ENCODE data around the gene PLEKHA7.

DNA sequence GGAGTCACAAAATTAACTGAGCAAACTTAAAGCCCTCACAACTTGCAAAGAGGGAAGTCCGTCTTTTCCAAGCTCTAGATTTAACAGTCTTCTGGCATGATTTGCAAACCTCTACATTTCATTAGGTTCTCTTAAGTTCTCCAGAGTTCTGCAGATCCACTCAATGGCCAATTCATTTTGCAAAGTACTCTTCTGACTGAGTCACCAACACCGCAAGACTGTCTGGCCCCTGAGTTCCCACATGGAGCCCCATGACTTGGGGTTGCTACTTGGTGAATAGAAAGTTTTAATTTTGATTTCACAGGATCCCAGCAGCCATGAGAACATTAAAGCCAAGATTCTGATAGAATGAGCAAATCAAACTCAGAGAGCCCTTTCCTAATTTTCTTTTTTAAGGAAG lies 134.5 kb downstream of the PLEKHA7 start:
- TF ChIP-seq, protein P1, sequence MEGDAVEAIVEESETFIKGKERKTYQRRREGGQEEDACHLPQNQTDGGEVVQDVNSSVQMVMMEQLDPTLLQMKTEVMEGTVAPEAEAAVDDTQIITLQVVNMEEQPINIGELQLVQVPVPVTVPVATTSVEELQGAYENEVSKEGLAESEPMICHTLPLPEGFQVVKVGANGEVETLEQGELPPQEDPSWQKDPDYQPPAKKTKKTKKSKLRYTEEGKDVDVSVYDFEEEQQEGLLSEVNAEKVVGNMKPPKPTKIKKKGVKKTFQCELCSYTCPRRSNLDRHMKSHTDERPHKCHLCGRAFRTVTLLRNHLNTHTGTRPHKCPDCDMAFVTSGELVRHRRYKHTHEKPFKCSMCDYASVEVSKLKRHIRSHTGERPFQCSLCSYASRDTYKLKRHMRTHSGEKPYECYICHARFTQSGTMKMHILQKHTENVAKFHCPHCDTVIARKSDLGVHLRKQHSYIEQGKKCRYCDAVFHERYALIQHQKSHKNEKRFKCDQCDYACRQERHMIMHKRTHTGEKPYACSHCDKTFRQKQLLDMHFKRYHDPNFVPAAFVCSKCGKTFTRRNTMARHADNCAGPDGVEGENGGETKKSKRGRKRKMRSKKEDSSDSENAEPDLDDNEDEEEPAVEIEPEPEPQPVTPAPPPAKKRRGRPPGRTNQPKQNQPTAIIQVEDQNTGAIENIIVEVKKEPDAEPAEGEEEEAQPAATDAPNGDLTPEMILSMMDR (conservative IDR thresholded peaks at IDR 0.05): no peak
- no peak for TF ChIP-seq ZFX (IDR thresholded peaks at IDR 0.05)
